Ramos (cell line): ENCODE measurements around the gene PLCH1.

Experiments
- in situ Hi-C: fragments of 300-500 bp; cut with MboI; formaldehyde crosslinking; loops from one replicate; pipeline ENCODE4 v1.14.3; 2022; ENCODE audit warnings: low sequenced_read_pairs; ENCODE audit not compliant: unreplicated experiment

The PLCH1 gene, protein sequence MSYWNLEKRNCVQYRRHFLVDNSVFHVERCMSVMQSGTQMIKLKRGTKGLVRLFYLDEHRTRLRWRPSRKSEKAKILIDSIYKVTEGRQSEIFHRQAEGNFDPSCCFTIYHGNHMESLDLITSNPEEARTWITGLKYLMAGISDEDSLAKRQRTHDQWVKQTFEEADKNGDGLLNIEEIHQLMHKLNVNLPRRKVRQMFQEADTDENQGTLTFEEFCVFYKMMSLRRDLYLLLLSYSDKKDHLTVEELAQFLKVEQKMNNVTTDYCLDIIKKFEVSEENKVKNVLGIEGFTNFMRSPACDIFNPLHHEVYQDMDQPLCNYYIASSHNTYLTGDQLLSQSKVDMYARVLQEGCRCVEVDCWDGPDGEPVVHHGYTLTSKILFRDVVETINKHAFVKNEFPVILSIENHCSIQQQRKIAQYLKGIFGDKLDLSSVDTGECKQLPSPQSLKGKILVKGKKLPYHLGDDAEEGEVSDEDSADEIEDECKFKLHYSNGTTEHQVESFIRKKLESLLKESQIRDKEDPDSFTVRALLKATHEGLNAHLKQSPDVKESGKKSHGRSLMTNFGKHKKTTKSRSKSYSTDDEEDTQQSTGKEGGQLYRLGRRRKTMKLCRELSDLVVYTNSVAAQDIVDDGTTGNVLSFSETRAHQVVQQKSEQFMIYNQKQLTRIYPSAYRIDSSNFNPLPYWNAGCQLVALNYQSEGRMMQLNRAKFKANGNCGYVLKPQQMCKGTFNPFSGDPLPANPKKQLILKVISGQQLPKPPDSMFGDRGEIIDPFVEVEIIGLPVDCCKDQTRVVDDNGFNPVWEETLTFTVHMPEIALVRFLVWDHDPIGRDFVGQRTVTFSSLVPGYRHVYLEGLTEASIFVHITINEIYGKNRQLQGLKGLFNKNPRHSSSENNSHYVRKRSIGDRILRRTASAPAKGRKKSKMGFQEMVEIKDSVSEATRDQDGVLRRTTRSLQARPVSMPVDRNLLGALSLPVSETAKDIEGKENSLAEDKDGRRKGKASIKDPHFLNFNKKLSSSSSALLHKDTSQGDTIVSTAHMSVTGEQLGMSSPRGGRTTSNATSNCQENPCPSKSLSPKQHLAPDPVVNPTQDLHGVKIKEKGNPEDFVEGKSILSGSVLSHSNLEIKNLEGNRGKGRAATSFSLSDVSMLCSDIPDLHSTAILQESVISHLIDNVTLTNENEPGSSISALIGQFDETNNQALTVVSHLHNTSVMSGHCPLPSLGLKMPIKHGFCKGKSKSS (N-terminal part only)

DNA sequence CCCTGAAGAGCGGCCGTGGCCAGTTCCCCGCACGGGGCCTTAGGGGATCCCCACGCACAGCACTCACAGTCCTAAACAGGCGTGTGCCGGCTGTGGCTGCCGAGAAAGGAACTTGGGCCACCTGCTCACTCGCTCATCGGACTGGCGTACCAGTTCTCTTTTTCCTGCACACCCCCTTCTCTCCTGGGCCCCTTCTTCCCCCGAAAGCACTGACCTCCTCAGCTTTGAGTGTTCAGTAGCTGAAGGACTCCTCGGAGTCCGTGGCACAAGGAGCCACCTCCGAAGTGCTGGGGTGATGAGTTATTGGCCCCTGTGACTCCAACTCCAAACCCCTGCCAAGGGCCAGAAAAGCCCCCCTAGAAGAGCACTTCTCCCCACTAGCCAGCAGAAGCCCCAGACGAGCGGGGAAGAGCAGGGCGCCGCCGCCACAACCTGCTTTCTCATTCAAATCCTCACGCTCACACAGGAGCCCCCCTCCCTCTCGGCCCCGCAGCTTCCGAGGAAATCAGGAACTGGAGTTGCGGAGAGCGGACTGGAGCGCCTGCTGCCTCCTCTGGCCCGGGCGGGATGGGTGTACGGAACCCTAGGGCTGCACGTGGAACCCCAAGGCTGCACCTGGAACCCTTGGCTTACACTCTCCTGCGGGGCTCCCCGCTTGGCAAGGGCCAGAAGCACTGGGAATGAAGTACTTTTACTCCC, at the start of gene PLCH1:
PLCH1 (minus strand) TSS at position 446 of the 699 bp plus-strand sequence. CDS start 40,847 bp downstream, outside the sequence.
- in situ Hi-C loops: no loop called here

DNA sequence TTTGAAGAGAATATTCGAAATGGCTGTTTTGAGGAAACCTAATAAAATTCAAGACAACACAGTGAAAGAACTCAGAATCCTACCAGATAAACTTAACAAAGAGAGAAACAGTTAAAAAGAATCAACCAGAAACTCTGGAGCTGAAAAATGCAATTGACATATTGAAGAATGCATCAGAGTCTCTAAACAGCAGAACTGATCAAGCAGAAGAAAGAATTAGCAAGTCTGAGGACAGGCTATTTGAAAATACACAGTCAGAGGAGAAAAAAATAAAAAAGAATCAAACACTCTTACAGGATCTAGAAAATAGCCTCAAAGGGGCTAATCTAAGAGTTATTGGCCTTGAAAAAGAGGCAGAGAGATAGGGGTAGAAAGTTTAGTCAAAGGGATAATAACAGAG, 47.7 kb upstream of the PLCH1 start:
- in situ Hi-C loops: no loop called here

DNA sequence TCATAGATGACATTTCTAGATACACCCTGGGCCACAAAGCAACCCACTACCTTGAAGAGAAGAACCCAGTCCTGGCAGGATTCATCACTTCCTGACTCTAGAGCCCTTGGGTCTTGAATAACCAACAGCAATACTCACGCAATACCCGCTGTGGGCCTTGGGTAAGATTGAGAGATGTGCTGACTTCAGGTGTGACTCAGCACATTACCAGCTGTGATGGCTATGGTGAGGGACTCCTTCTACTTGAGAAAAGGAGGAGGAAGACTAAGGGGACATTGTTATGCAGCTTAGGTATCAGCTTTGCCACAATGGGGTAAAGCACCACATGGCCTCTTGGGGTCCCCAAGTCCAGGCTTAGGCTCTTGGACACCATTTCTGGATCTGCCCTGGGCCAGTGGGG, 46.3 kb upstream of the PLCH1 start:
- in situ Hi-C loops: no loop called here

DNA sequence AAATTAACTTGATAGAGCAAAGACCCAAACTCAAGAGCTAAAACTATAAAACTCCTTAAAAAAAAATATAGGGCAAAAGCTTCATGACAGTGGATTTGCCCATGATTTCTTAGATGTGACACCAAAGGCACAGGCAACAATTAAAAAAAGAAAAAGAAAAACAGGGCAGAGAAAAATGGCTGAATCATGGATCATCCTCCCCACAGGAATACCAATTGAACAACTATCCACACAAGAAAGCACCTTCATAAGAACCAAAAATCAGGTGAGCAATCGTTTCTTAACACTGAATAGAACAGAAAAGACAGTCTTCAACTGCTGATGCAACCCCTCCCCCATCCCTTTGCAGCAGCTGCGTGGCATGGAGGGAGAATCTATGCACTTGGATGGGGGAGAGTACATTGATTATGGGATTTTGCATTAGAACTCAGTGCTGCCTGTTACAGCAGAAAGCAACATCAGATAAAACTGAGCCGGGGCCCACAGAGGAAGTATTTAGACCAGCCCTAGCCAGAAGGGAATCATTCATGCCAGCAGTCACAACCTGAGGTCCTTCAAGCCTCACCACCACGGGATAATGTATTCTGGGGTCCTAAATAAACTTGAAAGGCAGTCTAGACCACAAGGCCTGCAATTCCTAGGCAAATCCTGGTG, 45.5 kb upstream of the PLCH1 start:
- in situ Hi-C loops: no loop called here

DNA sequence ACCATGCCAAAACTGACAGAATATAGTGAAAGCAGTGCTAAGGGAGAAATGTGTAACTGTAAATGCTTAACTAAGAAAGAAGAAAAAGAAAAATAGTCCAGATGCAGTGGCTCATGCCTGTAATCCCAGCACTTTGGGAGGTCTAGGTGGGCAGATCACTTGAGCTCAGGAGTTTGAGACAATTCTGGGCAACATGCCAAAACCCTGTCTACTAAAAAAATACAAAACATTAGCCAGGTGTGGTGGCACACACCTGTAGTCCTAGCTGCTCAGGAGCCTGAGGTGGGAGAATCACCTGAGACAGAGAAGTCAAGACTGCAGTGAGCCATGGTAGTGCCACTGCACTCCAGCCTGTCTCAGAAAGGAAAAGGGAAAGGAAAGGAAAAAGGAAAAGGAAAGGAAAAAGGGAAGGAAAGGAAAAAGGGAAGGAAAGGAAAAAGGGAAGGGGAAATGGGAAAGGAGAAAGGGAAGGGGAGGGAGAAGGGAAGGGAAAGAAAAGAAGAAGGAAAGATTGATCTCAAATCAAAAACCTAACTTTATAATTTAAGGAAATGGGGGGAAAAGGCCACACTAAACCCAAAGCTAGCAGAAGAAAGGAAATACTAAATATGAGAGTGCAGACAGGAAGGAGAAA, 40.9 kb upstream of the PLCH1 start:
- in situ Hi-C loops: no loop called here

DNA sequence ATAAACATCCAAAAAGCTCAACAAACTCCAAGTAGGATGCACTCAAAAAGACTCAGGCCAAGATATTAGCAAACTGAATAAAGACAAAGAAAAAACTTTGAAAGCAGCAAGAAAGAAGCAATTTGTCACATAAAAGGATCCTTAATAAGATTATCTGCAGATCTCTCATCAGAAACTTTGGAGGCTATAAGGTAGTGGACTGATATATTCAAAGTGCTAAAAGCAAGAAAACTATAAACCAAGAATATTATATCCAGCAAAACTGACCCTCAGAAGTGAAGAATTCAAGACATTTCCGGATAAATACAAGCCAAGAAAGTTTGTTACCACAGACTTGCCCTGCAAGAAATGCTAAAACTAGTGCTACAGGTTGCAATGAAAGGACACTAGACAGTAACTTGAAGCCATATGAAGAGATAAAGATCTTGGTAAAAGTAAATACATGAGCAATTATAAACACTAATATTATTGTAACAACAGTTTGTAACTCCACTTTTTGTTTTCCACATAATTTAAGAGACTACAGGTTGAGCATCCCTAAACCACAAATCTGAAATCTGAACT, 37.6 kb upstream of the PLCH1 start:
- in situ Hi-C loops: no loop called here

DNA sequence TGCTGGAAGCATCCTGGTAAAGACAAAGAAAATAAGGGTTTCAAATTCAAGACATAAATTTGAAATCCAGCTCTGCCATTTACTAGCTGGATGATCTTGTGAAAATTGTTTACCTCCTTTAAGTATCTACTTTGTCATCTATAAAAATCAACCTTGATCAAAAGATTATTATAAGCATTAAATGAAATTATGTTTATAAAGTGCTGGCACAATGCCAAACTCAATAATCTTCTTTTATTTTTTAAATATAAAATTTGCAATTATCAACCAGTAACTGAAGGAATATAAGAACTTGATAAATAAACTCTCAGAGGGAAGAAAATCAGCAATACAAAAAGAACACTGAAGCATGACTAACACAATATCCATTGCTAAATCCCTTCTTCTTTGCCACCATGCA, 35.4 kb upstream of the PLCH1 start:
- in situ Hi-C loops: no loop called here

DNA sequence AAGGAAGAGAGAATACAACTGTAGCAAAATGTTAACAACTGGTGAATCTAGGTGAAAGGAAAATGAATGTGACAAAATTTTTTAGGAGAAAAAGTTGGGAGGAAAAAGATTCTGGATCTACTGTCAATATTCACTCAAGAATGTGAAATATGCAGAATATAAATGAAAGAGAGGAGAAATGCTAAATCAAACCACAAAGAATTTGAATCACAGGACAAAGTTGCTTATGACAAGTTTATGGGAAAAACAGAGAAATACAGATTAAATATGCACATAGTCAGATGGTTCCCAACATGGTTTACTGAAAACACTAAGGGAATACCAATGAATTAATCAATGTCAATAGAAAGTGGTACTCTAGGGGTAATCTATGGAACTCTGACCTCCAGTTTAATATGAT, 33.6 kb upstream of the PLCH1 start:
- in situ Hi-C loops: no loop called here

DNA sequence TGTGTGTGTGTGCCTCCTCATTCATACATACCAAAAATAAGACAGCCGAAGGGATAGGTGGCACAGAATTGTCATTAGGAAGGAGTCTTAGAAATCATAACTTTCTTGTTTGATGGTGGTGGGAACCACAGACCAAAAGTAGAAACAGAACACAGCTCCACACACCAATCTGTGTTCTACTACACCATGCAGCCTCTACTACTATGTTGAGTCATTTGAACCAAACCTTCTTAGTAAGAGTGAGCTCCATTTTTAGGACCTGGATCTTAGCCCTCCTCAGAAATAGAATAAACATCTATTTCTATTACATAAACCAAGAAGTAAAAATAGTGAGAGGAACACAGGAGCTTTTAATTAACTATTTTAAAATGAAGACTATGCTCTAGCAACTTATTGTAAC, 27.9 kb upstream of the PLCH1 start:
- in situ Hi-C loops: no loop called here

DNA sequence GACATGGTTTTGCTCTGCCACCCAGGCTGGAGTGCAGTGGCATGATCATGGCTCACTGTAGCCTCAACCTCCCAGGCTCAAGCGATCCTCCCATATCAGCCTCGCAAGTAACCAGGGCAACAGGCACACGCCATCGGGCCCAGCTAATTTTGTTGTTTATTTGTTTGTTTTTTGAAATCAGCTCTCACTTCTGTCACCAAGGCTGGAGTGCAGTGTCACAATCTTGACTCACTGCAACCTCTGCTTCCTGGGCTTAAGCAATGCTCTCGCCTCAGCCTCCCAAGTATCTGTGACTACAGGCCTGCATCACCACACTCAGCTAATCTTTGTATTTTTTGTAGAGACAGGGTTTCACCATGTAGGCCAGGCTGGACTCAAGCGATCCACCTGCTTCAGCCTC, 26.3 kb upstream of the PLCH1 start:
- in situ Hi-C loops: no loop called here

DNA sequence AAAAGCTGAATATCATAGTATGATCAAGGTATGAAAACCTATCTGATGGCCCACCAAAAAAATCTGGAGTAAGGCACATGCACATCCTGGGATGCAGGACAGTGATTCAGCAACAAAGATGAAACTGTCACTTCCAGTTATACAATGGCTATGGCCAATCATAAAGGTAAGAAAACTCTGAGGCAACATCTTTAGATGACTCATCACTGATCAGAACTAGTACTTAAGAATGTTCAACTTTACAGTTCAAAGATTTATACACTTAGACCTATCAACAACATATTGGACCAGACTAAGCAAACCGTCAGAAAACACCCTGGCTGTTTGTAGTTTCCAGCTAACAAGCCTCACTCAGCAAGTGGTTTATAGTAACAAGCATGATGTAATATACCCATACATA, 21.3 kb upstream of the PLCH1 start:
- in situ Hi-C loops: no loop called here

DNA sequence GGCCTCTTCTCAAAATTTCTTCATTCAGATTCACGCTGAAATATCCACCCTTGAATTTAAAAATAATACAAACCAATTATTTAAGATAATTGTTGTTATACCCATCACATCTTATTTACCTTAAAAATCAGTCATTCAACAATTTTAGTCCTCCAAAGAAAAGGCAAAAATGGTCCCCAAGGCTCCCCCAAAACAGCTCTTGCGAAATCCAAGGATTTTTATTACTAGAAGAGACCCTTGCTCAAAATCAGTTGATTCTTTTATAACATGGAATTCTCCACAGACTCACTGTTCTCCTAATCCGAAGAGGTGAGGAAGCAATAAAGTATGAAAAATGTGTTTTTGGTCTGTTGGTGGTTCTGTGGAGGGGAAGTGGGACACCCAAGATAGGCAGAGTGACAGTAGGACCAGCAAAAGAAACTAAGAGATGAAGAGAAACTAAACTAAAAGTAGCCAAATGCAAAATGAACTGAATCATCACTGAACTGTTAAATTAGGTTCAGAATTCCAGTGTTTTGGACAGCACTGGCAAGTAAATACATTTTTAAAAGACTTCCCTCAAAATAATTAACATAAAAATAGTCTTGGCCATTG, 19.1 kb upstream of the PLCH1 start:
- in situ Hi-C loops: no loop called here

DNA sequence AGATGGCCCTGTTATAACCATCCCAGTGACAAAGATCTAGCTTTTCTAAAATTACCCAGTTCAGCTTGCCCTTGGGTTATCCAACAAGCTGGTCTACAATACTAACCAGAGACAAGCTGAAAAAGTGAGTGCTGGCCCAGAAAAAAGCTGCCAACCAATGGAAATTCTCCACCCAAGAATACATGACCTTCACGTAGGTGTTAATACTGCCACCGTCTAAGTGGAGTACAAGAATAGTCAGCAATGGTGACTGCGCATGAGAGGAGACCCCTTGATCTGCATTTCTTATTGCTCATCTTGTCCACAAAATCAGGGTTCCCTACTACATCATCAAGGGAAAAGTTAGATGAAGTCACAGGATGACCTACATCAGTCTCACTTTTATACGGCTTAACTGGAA, 15.8 kb upstream of the PLCH1 start:
- in situ Hi-C loops: no loop called here

DNA sequence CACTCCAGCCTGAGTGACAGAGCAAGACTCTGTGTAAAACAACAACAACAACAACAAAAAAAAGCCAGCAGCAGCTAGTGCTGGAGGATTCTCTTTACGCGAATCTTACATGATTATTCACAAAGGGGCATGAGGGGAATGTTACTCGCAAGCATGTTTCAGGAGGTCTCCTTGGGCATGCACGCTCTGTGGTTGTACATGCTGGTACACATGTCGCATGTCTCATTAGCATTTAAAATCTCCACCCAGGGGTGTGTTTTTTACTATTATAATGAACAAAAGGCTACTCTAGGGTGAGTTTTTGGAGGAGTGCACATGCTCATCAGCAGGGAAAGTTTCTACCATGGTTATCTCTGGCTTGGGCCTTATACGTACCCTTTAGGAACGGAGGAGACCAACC, 12.7 kb upstream of the PLCH1 start:
- in situ Hi-C loops: no loop called here

DNA sequence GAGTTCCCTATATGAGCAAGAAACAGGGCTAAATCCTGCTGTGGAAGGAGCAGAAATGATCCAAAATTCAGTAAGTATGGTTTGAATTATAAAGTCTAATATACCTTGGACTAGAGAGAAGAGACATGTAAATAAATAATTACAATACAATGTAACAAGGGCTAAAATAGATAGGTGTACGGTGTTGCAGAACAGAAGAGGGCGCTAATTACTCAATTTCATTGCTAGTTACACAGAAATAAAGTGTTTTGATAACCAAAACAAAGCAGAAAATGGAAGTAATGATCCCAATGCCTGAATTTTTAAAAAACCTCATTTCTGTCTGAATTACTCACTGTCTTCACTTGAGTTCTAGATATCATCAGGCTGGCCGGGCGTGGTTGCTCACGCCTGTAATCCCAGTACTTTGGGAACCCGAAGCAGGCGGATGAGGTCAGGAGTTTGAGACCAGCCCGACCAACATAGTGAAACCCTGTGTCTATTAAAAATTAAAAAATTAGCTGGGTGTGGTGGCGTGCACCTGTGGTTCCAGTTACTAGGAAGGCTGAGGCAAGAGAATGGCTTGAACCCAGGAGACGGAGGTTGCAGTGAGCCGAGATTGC, 8.3 kb upstream of the PLCH1 start:
- in situ Hi-C loops: no loop called here

DNA sequence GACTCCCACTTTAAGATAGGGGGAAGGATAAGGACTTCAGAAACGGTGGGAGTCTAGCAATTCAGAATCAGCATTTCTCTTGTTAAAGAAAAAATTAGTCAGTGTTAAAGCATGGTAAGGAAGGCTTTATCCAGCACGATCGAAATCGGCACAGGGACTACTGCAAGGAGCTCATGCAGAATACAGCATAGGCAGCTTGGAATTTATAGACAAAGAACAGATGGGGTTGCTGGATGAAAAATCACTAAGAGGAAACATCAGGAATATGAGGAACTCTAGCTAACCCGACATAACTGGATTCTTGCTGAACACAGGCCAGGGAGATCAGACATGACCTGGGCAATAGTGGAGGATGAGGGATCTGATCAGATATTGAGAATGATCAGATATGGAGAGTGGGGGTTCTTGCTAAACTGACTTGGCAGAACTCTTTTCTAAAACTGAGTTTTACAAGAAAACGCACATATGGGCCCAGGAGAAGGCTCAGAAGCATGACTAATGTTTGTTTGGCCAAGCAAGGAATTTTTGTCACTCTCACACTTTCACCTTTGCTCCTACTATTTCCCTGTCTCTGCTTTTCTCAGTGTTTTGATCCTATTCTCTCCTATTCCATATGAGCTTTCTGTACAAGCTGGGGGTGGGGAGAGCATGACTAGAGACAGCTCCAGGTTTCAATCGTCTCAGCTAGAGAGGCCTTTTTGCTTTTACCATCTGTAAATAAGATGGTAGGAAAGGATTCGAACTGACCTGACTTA, 3.9 kb upstream of the PLCH1 start:
- in situ Hi-C loops: no loop called here

DNA sequence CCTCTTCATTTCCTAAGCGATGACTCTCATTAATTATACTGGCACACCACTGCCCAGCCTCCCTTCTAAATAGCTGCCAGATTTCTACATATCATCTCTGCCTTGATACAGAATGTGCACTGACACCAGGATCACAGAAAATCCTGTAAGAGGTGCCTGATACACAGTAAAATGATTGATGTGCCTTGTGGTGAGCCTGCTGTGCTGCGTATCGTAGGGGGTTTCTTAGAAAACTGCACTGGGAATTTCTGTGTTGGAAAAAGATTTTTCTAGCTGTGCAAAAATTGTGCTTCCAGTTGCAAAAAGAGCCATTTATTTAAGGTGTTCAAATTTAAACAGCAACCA, 3.0 kb upstream of the PLCH1 start:
- in situ Hi-C loops: no loop called here
